ENCODE data around the gene TRUB1.

DNA sequence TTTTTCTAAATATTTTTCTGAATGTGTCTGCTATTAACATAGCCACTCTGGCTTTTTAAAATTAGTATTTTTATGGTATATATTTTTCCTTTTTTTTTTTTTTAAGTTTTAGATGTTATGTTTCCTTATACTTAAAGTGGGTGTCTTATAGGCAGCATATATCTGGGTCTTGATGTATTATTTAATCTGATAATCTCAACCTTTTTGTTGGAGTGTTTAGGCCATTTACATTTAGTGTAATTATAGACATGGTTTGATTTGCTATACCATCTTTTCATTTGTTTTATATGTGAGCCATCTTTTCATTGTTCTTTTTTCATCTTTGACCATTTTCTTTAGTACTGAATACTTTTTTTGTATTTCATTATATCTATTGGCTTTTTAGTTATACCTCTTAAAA, 45.0 kb downstream of the TRUB1 start:
- no peak for TF ChIP-seq EZH2 (IDR thresholded peaks at IDR 0.05; ENCODE audit: insufficient read depth, poor library complexity, severe bottlenecking)
- no peak for TF ChIP-seq EZH2phosphoT487 (IDR thresholded peaks at IDR 0.05; ENCODE audit: insufficient read depth, low read depth)
